Endothelial cell of umbilical vein (primary cell): Measurements from ENCODE around the gene MAGI3. TPM values are rescaled to one million over a fixed set of nuclear protein-coding genes. Genes with fewer than 3 reads are reported as not detected.

Source experiments
- BruUV-seq: library from RNA; stranded (reverse); fragments of 400-500 nt; replicated peaks from 2 replicates; lab custom pipeline; 2021; lab: Mats Ljungman, UMichigan
- CTCF ChIA-PET: fragments of 300-600, 350-600 bp; sonication (Branson Sonifier 250); formaldehyde crosslinking; loops from one replicate; lab custom pipeline; 2021; ENCODE audit warnings: antibody characterized with exemption, inconsistent platforms; lab: Charles Lee
- POLR2A ChIA-PET: fragments of 300-600, 350-600 bp; sonication (Branson Sonifier 250); formaldehyde crosslinking; loops from one replicate; lab custom pipeline; 2021; ENCODE audit warnings: antibody characterized with exemption, inconsistent platforms; lab: Charles Lee
- DNase-seq: peaks from one replicate; pipeline ENCODE4 v3.0.0-alpha.2; 2011; ENCODE audit warnings: low read depth, low spot score
- FAIRE-seq: peaks from 2 replicates; lab custom pipeline; 2011; peaks lifted over from hg19 to GRCh38; lab: Jason Lieb, UNC
- H2AFZ ChIP-seq: 2 replicates; pipeline ENCODE4 v1.6.0; 2012; ENCODE audit warnings: low read depth, low read length, control low read depth, inconsistent platforms
- H3K27ac ChIP-seq: 2 replicates; pipeline ENCODE4 v1.5.1; 2011; ENCODE audit warnings: low read depth, mild to moderate bottlenecking, control low read depth, low read length, moderate library complexity; ENCODE audit not compliant: insufficient read depth
- H3K27me3 ChIP-seq, 2 experiments: 2 replicates each; pipeline versions ENCODE4 v1.6.0 to v1.6.1; 2011; ENCODE audit warnings: low read length in 2 of 2, mixed read lengths in 1 of 2; ENCODE audit not compliant: control insufficient read depth in 2 of 2, insufficient read depth in 2 of 2
- H3K36me3 ChIP-seq, 2 experiments: 2 replicates in 1 of 2; 3 replicates in 1 of 2; pipeline ENCODE4 v1.5.1; 2011; ENCODE audit warnings: low read length in 2 of 2, mild to moderate bottlenecking in 1 of 2, moderate library complexity in 1 of 2; ENCODE audit not compliant: control insufficient read depth in 2 of 2, insufficient read depth in 2 of 2; ENCODE audit errors: extremely low read depth in 1 of 2
- H3K4me1 ChIP-seq: 3 replicates; pipeline ENCODE4 v1.5.1; 2011; ENCODE audit warnings: mild to moderate bottlenecking, low read length; ENCODE audit not compliant: control insufficient read depth, insufficient read depth; ENCODE audit errors: extremely low read depth
- H3K4me2 ChIP-seq: 2 replicates; pipeline ENCODE4 v1.6.1; 2011; ENCODE audit warnings: low read length, control low read depth, mixed read lengths; ENCODE audit not compliant: insufficient read depth
- H3K4me3 ChIP-seq, 3 experiments: fragments of 200-600 bp in 1 of 3; sonication (generic), shearing (Covaris generic) in 1 of 3; replicated peaks in 1 of 3; 2 replicates each; pipeline ENCODE4 v1.5.1; 2011 to 2016; ENCODE audit warnings: control low read depth in 3 of 3, low read length in 3 of 3, mild to moderate bottlenecking in 2 of 3, inconsistent platforms in 1 of 3, low read depth in 1 of 3, moderate library complexity in 1 of 3; ENCODE audit not compliant: insufficient read depth in 1 of 3
- H3K79me2 ChIP-seq: 2 replicates; pipeline ENCODE4 v1.6.0; 2012; ENCODE audit warnings: low read length, inconsistent platforms; ENCODE audit not compliant: control insufficient read depth, insufficient read depth
- H3K9ac ChIP-seq: replicated peaks from 2 replicates; pipeline ENCODE3; 2011; ENCODE audit warnings: low read length, control low read depth; ENCODE audit not compliant: insufficient read depth; ENCODE audit errors: extremely low read depth
- H3K9me1 ChIP-seq: replicated peaks from 3 replicates; pipeline ENCODE4 v1.6.0; 2011; ENCODE audit warnings: mild to moderate bottlenecking, low read length; ENCODE audit not compliant: control insufficient read depth, insufficient read depth; ENCODE audit errors: extremely low read depth
- H3K9me3 ChIP-seq: replicated peaks from 2 replicates; pipeline ENCODE4 v1.5.1; 2012; ENCODE audit warnings: low read length, inconsistent platforms; ENCODE audit not compliant: control insufficient read depth, insufficient read depth
- H4K20me1 ChIP-seq: replicated peaks from 2 replicates; pipeline ENCODE3; 2011; ENCODE audit warnings: mild to moderate bottlenecking, low read length; ENCODE audit not compliant: control insufficient read depth, insufficient read depth; ENCODE audit errors: extremely low read depth
- EZH2 ChIP-seq: IDR thresholded peaks from 2 replicates; pipeline ENCODE4 v1.6.1; 2012; ENCODE audit warnings: borderline replicate concordance, low read depth, mild to moderate bottlenecking, moderate library complexity, low read length, inconsistent platforms; ENCODE audit not compliant: severe bottlenecking
- FOS ChIP-seq: IDR thresholded peaks from 2 replicates; pipeline ENCODE4 v1.6.1; 2011; ENCODE audit warnings: mild to moderate bottlenecking, low read length, moderate library complexity, borderline replicate concordance; ENCODE audit not compliant: insufficient read depth
- GATA2 ChIP-seq: IDR thresholded peaks from 2 replicates; pipeline ENCODE4 v1.7.0; 2011; ENCODE audit warnings: low read depth, mild to moderate bottlenecking, moderate library complexity, mixed read lengths, low read length; ENCODE audit not compliant: insufficient read length, insufficient read depth
- JUN ChIP-seq: IDR thresholded peaks from 2 replicates; pipeline ENCODE4 v1.6.1; 2011; ENCODE audit warnings: borderline replicate concordance, low read depth; ENCODE audit not compliant: insufficient read length, insufficient read depth
- MAX ChIP-seq: IDR thresholded peaks from 2 replicates; pipeline ENCODE4 v1.6.1; 2011; ENCODE audit not compliant: insufficient read depth, insufficient read length
- MYC ChIP-seq: IDR thresholded peaks from one replicate; pipeline ENCODE4 v1.6.1; 2011; ENCODE audit warnings: mild to moderate bottlenecking, low read depth, low read length
- POLR2A ChIP-seq: IDR thresholded peaks from 2 replicates; pipeline ENCODE4 v1.6.1; 2012; ENCODE audit warnings: low read depth, mild to moderate bottlenecking, control low read depth, low read length
- POLR2AphosphoS5 ChIP-seq: IDR thresholded peaks from 2 replicates; pipeline ENCODE4 v1.6.1; 2012; ENCODE audit warnings: low read depth, mild to moderate bottlenecking, control low read depth, low read length, moderate library complexity; ENCODE audit not compliant: insufficient read depth
- dilution Hi-C: fragments of 300-500 bp; cut with MboI; formaldehyde crosslinking; loops from one replicate; pipeline ENCODE4 v1.15.0; 2019; ENCODE audit warnings: low sequenced_read_pairs; ENCODE audit not compliant: extremely low pct_ligation_motif_present
- intact Hi-C: fragments of 100-400 bp; cut with micrococcal nuclease; formaldehyde crosslinking; loops from one replicate; pipeline ENCODE4 v1.10.0; 2022
- polyA plus RNA-seq, 4 experiments: library from polyadenylated mRNA; depleted of rRNA in 3 of 4; stranded (reverse) in 3 of 4; unstranded in 1 of 4; fragments of >200 nt; gene quantifications; 2 replicates each; pipeline versions ENCODE4 v1.2.1 to v1.2.3, GENCODE V29; 2011 to 2012; ENCODE audit warnings: missing spikeins in 1 of 4
- total RNA-seq: library from RNA; stranded (reverse); gene quantifications from 2 replicates; pipeline ENCODE4 v1.2.3, GENCODE V29; 2021
- TF ChIP-seq, protein P1 (sequence below), 2 donors: IDR thresholded peaks; 1 replicate in 1 of 2; 2 replicates in 1 of 2; pipeline ENCODE4 v1.5.1; 2011; ENCODE audit warnings: low read length in 2 of 2, mild to moderate bottlenecking in 2 of 2, moderate library complexity in 2 of 2, control low read depth in 1 of 2, inconsistent platforms in 1 of 2, low read depth in 1 of 2; ENCODE audit not compliant: insufficient read depth in 1 of 2; ENCODE audit errors: extremely low read depth in 1 of 2

The MAGI3 gene
- total and polyA plus RNA-seq, 2 donors (not counting 3 experiments of a cell fraction or from before 2014, with no cell fraction given), result 2.8 to 16.1 TPM

GRCh38 chr1:113551728-113552127 lies 161.4 kb downstream of the MAGI3 start:
- no peak for DNase-seq
- ChIA-PET CTCF (interaction anchor here (2.0 kb wide), 1 partner anchor 19 kb away, joined by 4 read pairs; no protein-coding TSS in a partner anchor), POLR2A (no interaction called here)
- Histone ChIP-seq H3K9ac (no peak overlapping the region), H2AFZ (peak overlapping the region; percentile 33), H3K79me2 (no peaks in the 10 kb centered on the region), H3K4me1 (peaks cover 12% of the 10 kb centered on the region), H3K4me2 (peak overlapping the region; percentile 53), H3K9me3 (no peaks in the 10 kb centered on the region), H3K27me3 (no peaks in the 10 kb centered on the region), H3K36me3 (no peaks in the 10 kb centered on the region), H3K27ac (peak overlapping the region; percentile 11), H4K20me1 (no peaks in the 10 kb centered on the region), H3K4me3 (no peak overlapping the region), H3K9me1 (no peaks in the 10 kb centered on the region)
- dilution Hi-C loops, result no loop called here
- intact Hi-C loops, result no loop called here
- no TSS peak for BruUV-seq
- FAIRE-seq, result no peak
- no peak for TF ChIP-seq POLR2A
- peak; percentile 28 for TF ChIP-seq FOS

- no peak for TF ChIP-seq EZH2
- TF ChIP-seq FOS, result no peak
- TF ChIP-seq GATA2, result no peak
- TF ChIP-seq, protein P1, sequence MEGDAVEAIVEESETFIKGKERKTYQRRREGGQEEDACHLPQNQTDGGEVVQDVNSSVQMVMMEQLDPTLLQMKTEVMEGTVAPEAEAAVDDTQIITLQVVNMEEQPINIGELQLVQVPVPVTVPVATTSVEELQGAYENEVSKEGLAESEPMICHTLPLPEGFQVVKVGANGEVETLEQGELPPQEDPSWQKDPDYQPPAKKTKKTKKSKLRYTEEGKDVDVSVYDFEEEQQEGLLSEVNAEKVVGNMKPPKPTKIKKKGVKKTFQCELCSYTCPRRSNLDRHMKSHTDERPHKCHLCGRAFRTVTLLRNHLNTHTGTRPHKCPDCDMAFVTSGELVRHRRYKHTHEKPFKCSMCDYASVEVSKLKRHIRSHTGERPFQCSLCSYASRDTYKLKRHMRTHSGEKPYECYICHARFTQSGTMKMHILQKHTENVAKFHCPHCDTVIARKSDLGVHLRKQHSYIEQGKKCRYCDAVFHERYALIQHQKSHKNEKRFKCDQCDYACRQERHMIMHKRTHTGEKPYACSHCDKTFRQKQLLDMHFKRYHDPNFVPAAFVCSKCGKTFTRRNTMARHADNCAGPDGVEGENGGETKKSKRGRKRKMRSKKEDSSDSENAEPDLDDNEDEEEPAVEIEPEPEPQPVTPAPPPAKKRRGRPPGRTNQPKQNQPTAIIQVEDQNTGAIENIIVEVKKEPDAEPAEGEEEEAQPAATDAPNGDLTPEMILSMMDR (IDR thresholded peaks at IDR 0.05; ENCODE audit: extremely low read depth in 1 of 2, insufficient read depth in 1 of 2, low read depth in 1 of 2, low read length in 2 of 2), result no peak
- TF ChIP-seq MYC, result no peak
- TF ChIP-seq MAX, result no peak
- no peak for TF ChIP-seq POLR2A
- no peak for TF ChIP-seq POLR2AphosphoS5
- TF ChIP-seq JUN, result no peak
- Histone ChIP-seq H4K20me1 (no peaks in the 10 kb centered on the region), H3K9ac (no peak overlapping the region), H3K79me2 (no peaks in the 10 kb centered on the region), H3K27ac (peak overlapping the region; percentile 11), H3K4me3 (no peak overlapping the region), H3K9me3 (no peaks in the 10 kb centered on the region), H3K4me1 (peaks cover 12% of the 10 kb centered on the region), H3K9me1 (no peaks in the 10 kb centered on the region), H2AFZ (no peak overlapping the region), H3K27me3 (no peaks in the 10 kb centered on the region), H3K36me3 (no peaks in the 10 kb centered on the region), H3K4me2 (peak overlapping the region; percentile 53)
- DNase-seq (peak; percentile 26), FAIRE-seq (no peak)
- POLR2A ChIA-PET, result no interaction called here
- intact Hi-C loops, result no loop called here
- CTCF ChIA-PET, result interaction anchor here (0.6 to 2.0 kb wide), 3 partner anchors 9 to 19 kb away, joined by 3 to 4 read pairs (median 3); no protein-coding TSS in a partner anchor
- TSS peak; percentile 74 for BruUV-seq
- dilution Hi-C loops, result no loop called here
Observed at GRCh38 chr1:113552244-113552643, 161.9 kb downstream of the MAGI3 start.
